Measurements from ENCODE around the gene SPART. TPM values are rescaled to one million over a fixed set of nuclear protein-coding genes. Genes with fewer than 3 reads are reported as not detected.

Gene SPART
- total RNA-seq, 1 experiment from 2014 or later = 23.3 TPM

- no peaks in the 10 kb centered on the region for H3K27me3 ChIP-seq (ENCODE audit: low read length)
- no peaks in the 10 kb centered on the region for H3K79me2 ChIP-seq (ENCODE audit: low read length)
- no peak overlapping the region for H3K4me3 ChIP-seq (ENCODE audit: low read length)
- intact Hi-C loops (cut with micrococcal nuclease) = no loop called here
- peaks cover 4% of the 10 kb centered on the region for H3K4me1 ChIP-seq (ENCODE audit: insufficient read depth, low read length)
- H3K27ac ChIP-seq (ENCODE audit: low read length) = no peak overlapping the region
- CTCF ChIA-PET = no interaction called here
- no peak overlapping the region for H2AFZ ChIP-seq (ENCODE audit: low read length)
- no peaks in the 10 kb centered on the region for H3F3A ChIP-seq (ENCODE audit: low read length, unreplicated experiment)
- DNase-seq = no peak
- H3K36me3 ChIP-seq (ENCODE audit: low read depth, low read length) = no peaks in the 10 kb centered on the region; the same call in 1 of the 2 replicates
- no peak overlapping the region for H3K9ac ChIP-seq (ENCODE audit: low read length)
- no peaks in the 10 kb centered on the region for H3K9me2 ChIP-seq (replicated peaks; ENCODE audit: low read length)
- POLR2A ChIA-PET (ENCODE audit: unreplicated experiment) = no interaction called here
- TF ChIP-seq EZH2 (IDR thresholded peaks at IDR 0.05; ENCODE audit: low read length, unreplicated experiment) = no peak
- TF ChIP-seq EZH2phosphoT487 (IDR thresholded peaks at IDR 0.05; ENCODE audit: borderline replicate concordance, low read length) = no peak
- no TSS peak for BruUV-seq (replicated peaks)
- H3K9me3 ChIP-seq (ENCODE audit: low read length) = peaks cover 2% of the 10 kb centered on the region; the same call in 1 of the 2 replicates
- H3K4me2 ChIP-seq (ENCODE audit: low read length) = no peak overlapping the region
- no peaks in the 10 kb centered on the region for H4K20me1 ChIP-seq (ENCODE audit: low read length)
- ATAC-seq = no peak
Measured at GRCh38 chr13:36294096-36294495, 52.1 kb downstream of the SPART start.

DNA sequence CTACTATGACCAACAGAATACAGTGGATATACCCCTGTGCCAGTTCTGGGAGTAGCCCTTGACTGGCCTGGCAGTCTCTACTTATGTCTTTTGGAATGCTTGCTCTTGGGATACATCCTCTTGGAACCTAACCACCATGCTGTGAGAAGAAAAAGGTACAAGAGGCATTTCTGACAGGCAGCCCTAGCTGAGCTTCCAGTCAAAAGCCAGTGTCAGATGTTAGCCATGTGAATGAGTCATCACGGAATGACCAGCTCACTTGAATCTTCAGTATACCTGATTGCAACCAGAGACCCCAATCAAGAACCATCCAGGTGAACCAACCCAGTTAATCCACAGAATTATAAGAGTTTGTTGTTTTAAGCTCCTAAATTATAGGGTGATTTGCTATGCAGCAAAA, 52.7 kb downstream of the SPART start:
- Histone ChIP-seq H4K20me1 (ENCODE audit: low read length) (no peaks in the 10 kb centered on the region), H3K9me2 (replicated peaks; ENCODE audit: low read length) (no peaks in the 10 kb centered on the region), H3K9me3 (ENCODE audit: low read length) (peaks cover 6% of the 10 kb centered on the region; the same call in 1 of the 2 replicates), H2AFZ (ENCODE audit: low read length) (no peak overlapping the region), H3K27ac (ENCODE audit: low read length) (no peak overlapping the region), H3K4me1 (ENCODE audit: insufficient read depth, low read length) (no peaks in the 10 kb centered on the region), H3K9ac (ENCODE audit: low read length) (no peak overlapping the region), H3K79me2 (ENCODE audit: low read length) (no peaks in the 10 kb centered on the region), H3K4me2 (ENCODE audit: low read length) (no peak overlapping the region), H3F3A (ENCODE audit: low read length, unreplicated experiment) (no peaks in the 10 kb centered on the region), H3K27me3 (ENCODE audit: low read length) (no peaks in the 10 kb centered on the region), H3K36me3 (ENCODE audit: low read depth, low read length) (no peaks in the 10 kb centered on the region; the same call in 1 of the 2 replicates), H3K4me3 (ENCODE audit: low read length) (no peak overlapping the region)
- POLR2A ChIA-PET (ENCODE audit: unreplicated experiment) = no interaction called here
- CTCF ChIA-PET = no interaction called here
- DNase-seq (no peak), ATAC-seq (no peak)
- BruUV-seq (replicated peaks) = no TSS peak
- TF ChIP-seq CTCF (conservative IDR thresholded peaks at IDR 0.05; ENCODE audit: low read depth, low read length) (no peak), EZH2phosphoT487 (IDR thresholded peaks at IDR 0.05; ENCODE audit: borderline replicate concordance, low read length) (no peak), EZH2 (IDR thresholded peaks at IDR 0.05; ENCODE audit: low read length, unreplicated experiment) (no peak)
- intact Hi-C loops (cut with micrococcal nuclease) = no loop called here

DNA sequence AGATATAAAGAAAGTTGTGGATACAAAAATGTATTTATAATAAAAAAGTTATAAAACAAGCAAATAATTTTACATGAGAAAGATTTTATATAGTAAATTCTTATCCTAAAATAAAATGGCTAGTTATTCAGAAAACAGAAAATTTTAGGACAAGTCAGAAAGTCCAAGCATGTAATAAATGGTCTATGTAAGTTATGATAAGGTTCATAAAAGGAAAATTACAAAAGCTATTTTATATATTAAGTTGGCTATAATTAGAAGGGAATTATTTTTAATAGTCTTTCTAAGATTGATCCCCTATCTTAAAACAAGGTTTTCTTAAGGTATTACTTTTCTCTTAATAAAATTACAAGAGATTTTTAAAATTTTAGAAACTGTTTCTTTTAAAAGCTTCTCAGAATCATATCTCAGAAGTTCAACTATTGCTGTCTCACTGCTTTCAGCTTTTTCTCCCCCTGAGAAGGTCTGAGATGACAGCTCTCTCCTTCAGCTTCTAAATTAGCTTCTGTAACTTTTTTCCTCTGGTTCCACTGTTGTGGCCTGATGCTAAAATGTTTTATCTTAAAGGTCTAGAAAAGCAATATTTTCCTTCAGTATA, 57.3 kb downstream of the SPART start:
- no peak overlapping the region for H3K27ac ChIP-seq (ENCODE audit: low read length)
- no peak overlapping the region for H3K9ac ChIP-seq (ENCODE audit: low read length)
- H3K36me3 ChIP-seq (ENCODE audit: low read depth, low read length) = no peaks in the 10 kb centered on the region; the same call in 1 of the 2 replicates
- H3K27me3 ChIP-seq (ENCODE audit: low read length) = no peaks in the 10 kb centered on the region
- TF ChIP-seq EZH2phosphoT487 (IDR thresholded peaks at IDR 0.05; ENCODE audit: borderline replicate concordance, low read length) (no peak), EZH2 (IDR thresholded peaks at IDR 0.05; ENCODE audit: low read length, unreplicated experiment) (no peak), CTCF (conservative IDR thresholded peaks at IDR 0.05; ENCODE audit: low read depth, low read length) (no peak)
- ATAC-seq = no peak
- no peaks in the 10 kb centered on the region for H3K79me2 ChIP-seq (ENCODE audit: low read length)
- H3K4me3 ChIP-seq (ENCODE audit: low read length) = no peak overlapping the region
- no peaks in the 10 kb centered on the region for H3K9me2 ChIP-seq (replicated peaks; ENCODE audit: low read length)
- no peak overlapping the region for H3K4me2 ChIP-seq (ENCODE audit: low read length)
- DNase-seq = peak; percentile 17
- H2AFZ ChIP-seq (ENCODE audit: low read length) = no peak overlapping the region
- ChIA-PET POLR2A (ENCODE audit: unreplicated experiment) (no interaction called here), CTCF (no interaction called here)
- no peaks in the 10 kb centered on the region for H4K20me1 ChIP-seq (ENCODE audit: low read length)
- no TSS peak for BruUV-seq (replicated peaks)
- no peaks in the 10 kb centered on the region for H3K4me1 ChIP-seq (ENCODE audit: insufficient read depth, low read length)
- H3F3A ChIP-seq (ENCODE audit: low read length, unreplicated experiment) = no peaks in the 10 kb centered on the region
- H3K9me3 ChIP-seq (ENCODE audit: low read length) = peaks cover 6% of the 10 kb centered on the region; the same call in 1 of the 2 replicates
- intact Hi-C loops (cut with micrococcal nuclease) = no loop called here

Data from PC-3 (cell line).